ENCODE measurements around the gene GMDS. TPM values are rescaled to one million over a fixed set of nuclear protein-coding genes. Genes with fewer than 3 reads are reported as not detected.

GMDS gene
- polyA plus RNA-seq, 1 donor (not counting 4 experiments of a cell fraction or from before 2014, with no cell fraction given): 22.1 TPM

GRCh38 chr6:1790684-1791083 is 454.7 kb downstream of the GMDS start:
- FAIRE-seq: no peak
- no peak overlapping the region for H3K4me3 ChIP-seq (ENCODE audit: control insufficient read depth in 2 of 3, extremely low read depth in 1 of 3, insufficient read depth in 2 of 3, low read depth in 1 of 3, low read length in 3 of 3)

GRCh38 chr6:1789092-1789491 is 456.3 kb downstream of the GMDS start:
- H3K9me1 ChIP-seq (ENCODE audit: control insufficient read depth, extremely low read depth, insufficient read depth, low read length): no peaks in the 10 kb centered on the region
- H3K9me3 ChIP-seq (ENCODE audit: control insufficient read depth, low read depth, low read length): no peaks in the 10 kb centered on the region
- no peak overlapping the region for H3K4me2 ChIP-seq (ENCODE audit: control insufficient read depth, extremely low read depth, insufficient read depth, low read depth, low read length)
- no peak overlapping the region for H2AFZ ChIP-seq (ENCODE audit: control insufficient read depth, low read length)
- no peak overlapping the region for H3K9ac ChIP-seq (ENCODE audit: control insufficient read depth, extremely low read depth, insufficient read depth, low read length)
- H3K36me3 ChIP-seq (ENCODE audit: control insufficient read depth in 2 of 2, extremely low read depth in 1 of 2, insufficient read depth in 2 of 2, low read length in 2 of 2): no peaks in the 10 kb centered on the region
- TF ChIP-seq CTCF (optimal IDR thresholded peaks at IDR 0.05 in 1 of 3, IDR thresholded peaks at IDR 0.05 in 1 of 3, conservative IDR thresholded peaks at IDR 0.05 in 1 of 3; ENCODE audit: extremely low read depth in 1 of 3, insufficient read depth in 2 of 3, low read length in 3 of 3): no peak
- TF ChIP-seq EZH2 (IDR thresholded peaks at IDR 0.05; ENCODE audit: low read length): no peak
- H3K27me3 ChIP-seq (ENCODE audit: control insufficient read depth, extremely low read depth, insufficient read depth, low read length): no peaks in the 10 kb centered on the region
- FAIRE-seq (no peak), DNase-seq (ENCODE audit: low read depth, low spot score) (no peak)
- no peak overlapping the region for H3K4me3 ChIP-seq (ENCODE audit: control insufficient read depth in 2 of 3, extremely low read depth in 1 of 3, insufficient read depth in 2 of 3, low read depth in 1 of 3, low read length in 3 of 3)
- dilution Hi-C loops (cut with MboI; ENCODE audit: extremely low pct_ligation_motif_present, low sequenced_read_pairs): no loop called here
- H3K4me1 ChIP-seq (ENCODE audit: control insufficient read depth, extremely low read depth, insufficient read depth, low read length): no peaks in the 10 kb centered on the region
- H4K20me1 ChIP-seq (ENCODE audit: control insufficient read depth, extremely low read depth, insufficient read depth, low read length): no peaks in the 10 kb centered on the region
- H3K27ac ChIP-seq (ENCODE audit: control insufficient read depth, insufficient read depth, low read length): no peak overlapping the region
- H3K79me2 ChIP-seq (ENCODE audit: control insufficient read depth, insufficient read depth, low read length): no peaks in the 10 kb centered on the region

More at GRCh38 chr6:1790684-1791083, 454.7 kb downstream of the GMDS start:
- Histone ChIP-seq H3K4me2 (ENCODE audit: control insufficient read depth, extremely low read depth, insufficient read depth, low read depth, low read length) (no peak overlapping the region), H2AFZ (ENCODE audit: control insufficient read depth, low read length) (no peak overlapping the region), H3K27ac (ENCODE audit: control insufficient read depth, insufficient read depth, low read length) (no peak overlapping the region), H3K36me3 (ENCODE audit: control insufficient read depth in 2 of 2, extremely low read depth in 1 of 2, insufficient read depth in 2 of 2, low read length in 2 of 2) (no peaks in the 10 kb centered on the region), H3K27me3 (ENCODE audit: control insufficient read depth, extremely low read depth, insufficient read depth, low read length) (no peaks in the 10 kb centered on the region), H3K4me1 (ENCODE audit: control insufficient read depth, extremely low read depth, insufficient read depth, low read length) (no peaks in the 10 kb centered on the region), H4K20me1 (ENCODE audit: control insufficient read depth, extremely low read depth, insufficient read depth, low read length) (no peaks in the 10 kb centered on the region), H3K9me1 (ENCODE audit: control insufficient read depth, extremely low read depth, insufficient read depth, low read length) (no peaks in the 10 kb centered on the region), H3K79me2 (ENCODE audit: control insufficient read depth, insufficient read depth, low read length) (no peaks in the 10 kb centered on the region), H3K9me3 (ENCODE audit: control insufficient read depth, low read depth, low read length) (no peaks in the 10 kb centered on the region), H3K9ac (ENCODE audit: control insufficient read depth, extremely low read depth, insufficient read depth, low read length) (no peak overlapping the region)
- DNase-seq (ENCODE audit: low read depth, low spot score): no peak
- TF ChIP-seq EZH2 (IDR thresholded peaks at IDR 0.05; ENCODE audit: low read length) (no peak), CTCF (optimal IDR thresholded peaks at IDR 0.05 in 1 of 3, IDR thresholded peaks at IDR 0.05 in 1 of 3, conservative IDR thresholded peaks at IDR 0.05 in 1 of 3; ENCODE audit: extremely low read depth in 1 of 3, insufficient read depth in 2 of 3, low read length in 3 of 3) (no peak)
- dilution Hi-C loops (cut with MboI; ENCODE audit: extremely low pct_ligation_motif_present, low sequenced_read_pairs): no loop called here

Measured in keratinocyte (primary cell).